ENCODE measurements around the gene BRWD1.
A peak's percentile ranks its signal among the peaks of the same experiment; 100 is the strongest.
"Not testable (repeated sequence)": the region's sequence is repeated elsewhere in the genome, so short reads cannot be mapped to it uniquely, and the experiment has no call there.

Gene BRWD1

DNA sequence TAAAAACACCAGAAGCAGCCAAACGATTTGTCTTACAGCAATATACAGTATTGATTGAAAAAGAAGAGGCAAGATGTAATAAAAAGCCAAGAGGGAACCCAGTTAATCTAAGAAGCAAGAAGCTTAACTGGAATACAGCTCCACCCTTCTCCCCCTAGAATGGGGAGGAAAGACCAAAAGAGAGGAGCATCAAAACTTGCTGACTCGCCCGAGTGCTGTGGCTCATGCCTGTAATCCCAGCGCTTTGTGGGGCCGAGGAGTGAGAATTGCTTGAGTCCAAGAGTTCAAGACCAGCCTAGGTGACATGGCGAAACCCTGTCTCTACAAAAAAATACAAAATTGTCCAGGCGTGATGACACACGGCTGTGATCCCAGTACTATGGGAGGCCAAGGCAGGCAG is 32.2 kb downstream of the BRWD1 start:
- no peak for DNase-seq

DNA sequence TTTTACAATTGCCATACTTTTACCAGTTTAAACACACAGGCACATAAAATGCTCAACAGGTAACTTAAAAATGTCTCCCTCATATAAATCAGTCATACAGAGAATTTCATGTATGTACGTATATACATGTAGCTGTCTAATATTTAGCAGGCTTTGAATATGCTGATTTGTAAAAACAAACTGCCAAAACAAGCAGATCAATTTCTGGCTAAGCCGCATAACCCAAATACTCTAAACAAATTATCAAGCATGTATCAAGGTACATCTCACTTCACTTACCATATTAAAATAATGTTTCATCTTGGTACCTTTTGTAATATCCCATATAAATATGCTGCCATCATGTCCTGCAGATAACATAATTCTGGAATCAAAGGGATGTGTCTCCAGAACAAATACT is 43.8 kb downstream of the BRWD1 start:
- no peak for DNase-seq

DNA sequence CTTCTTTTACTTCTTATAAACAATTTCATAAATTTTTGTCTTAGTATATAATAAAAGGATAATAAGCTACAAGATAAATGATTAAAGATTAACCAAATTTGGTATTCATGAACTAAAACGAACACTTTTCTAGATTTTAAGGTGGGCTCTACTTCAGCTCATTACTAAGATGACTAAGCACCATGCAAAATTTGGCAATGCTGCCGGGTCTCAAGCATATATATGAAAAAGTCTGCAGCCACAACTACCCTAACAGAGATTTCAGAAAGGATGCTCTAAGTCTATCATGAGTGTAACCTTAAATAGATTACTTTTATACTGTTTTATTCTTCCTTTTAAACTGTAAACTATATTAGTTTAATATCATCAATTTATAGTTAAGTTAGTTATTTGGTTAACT is 47.8 kb downstream of the BRWD1 start:
- no peak for DNase-seq

DNA sequence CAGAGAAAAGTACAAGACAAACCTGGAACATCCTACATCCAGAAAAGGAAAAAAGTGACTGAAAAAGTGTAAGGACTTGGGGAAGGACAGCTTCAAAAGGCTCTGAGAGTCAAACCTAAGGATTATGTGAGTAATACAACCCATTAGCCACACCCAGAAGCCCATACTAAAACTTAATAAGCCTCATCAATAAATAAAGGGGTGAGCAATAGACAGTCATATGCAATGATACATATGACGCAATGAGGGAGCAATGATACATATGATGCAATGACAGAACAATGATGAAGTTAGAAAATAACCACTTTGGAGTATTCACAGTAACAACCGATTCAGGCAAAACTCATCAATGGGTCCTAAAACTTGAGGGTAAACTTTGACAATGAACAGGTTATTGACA is 50.1 kb downstream of the BRWD1 start:
- no peak for DNase-seq

DNA sequence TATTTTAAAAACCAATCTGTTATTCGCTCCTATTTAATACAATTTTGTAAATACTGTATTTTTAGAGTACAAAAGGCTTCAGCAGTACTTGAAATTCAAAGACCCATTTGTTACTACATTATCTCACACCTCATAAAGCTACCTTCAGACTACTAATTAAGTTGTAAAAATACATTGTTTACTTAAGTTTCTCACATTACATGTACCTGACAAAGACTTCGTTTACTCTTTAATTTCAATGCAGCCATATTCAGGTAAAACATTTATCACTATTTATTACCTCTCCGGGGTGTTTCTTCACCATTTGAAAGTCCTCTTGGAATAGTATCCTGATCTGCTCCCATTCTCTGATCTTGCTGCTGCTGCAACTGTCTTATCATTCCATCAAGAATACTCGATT is 55.2 kb downstream of the BRWD1 start:
- DNase-seq: no peak

DNA sequence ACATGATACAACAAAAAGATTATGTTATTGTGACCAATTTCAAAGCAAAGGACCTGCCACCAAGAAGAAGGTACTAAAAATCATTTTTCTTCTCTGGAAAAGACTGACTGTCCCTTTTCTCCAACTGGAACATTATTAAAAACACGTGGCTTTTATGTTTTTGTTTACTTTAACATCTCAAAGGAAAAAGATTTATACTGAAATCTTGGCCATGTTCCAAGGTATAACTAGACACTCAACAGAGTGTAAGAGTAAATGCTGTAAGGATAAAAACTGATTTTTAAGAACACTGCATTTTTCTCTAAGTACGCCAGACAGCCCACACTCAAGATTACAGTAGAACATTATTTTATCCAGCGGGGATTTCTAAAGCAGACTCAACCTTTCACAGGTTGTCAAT is 62.1 kb downstream of the BRWD1 start:
- DNase-seq: no peak

DNA sequence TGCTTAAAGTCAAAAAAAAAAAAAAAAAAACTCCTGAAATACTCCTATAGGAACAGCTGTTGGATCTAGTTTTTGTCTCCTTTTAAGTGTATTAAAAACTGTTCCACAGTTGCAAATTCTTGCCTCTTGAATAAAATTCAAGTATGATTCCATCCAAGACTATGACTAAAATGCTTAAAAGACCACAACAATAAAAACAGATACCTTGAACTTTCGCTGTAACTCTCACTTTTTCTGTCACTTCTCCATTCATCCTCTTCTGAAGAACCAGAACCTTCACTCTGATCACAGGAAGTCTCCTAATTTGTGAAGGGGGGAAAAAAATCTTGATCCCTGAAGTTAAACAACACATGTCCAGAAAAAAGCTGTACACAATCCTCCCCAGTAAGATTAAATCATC is 75.2 kb downstream of the BRWD1 start:
- no peak for DNase-seq

DNA sequence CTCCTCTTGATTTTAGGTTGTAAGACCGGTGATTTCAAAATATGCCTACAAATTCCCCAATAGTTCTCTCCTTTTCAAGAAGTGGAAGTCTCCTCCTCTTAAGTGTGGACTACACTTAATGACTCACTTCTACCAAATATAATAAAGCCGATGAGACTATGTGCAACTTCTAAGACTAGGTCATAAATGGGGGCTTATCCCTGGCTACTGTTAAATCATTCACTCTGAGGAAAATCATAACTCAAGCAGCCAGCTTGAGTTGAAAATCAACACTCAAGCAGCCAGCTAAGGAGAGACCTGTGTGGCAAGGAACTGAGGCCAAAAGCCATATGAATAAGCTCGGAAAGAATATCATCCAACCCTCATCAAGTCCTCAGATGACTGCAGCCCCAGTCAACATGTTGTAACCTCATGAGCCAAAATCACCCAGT is 80.6 kb downstream of the BRWD1 start:
- no peak for DNase-seq

DNA sequence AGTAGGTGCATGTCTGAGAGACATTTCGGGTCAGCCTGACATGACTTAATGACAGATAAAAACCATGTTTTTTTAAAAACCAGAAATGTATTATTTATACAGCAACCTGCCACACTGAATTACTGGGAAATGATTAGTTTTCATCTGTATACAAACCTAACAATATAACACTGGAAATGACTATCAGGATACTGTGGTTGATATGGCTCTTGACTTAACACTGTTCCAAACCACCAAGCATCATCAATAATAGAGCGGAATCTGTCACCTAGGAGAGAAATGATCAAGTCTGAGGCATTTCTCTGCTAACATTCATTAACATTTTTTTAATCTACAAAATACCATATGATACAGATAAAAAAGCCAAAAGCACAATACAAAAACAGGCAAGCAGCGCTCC is 88.5 kb downstream of the BRWD1 start:
- DNase-seq: no peak

DNA sequence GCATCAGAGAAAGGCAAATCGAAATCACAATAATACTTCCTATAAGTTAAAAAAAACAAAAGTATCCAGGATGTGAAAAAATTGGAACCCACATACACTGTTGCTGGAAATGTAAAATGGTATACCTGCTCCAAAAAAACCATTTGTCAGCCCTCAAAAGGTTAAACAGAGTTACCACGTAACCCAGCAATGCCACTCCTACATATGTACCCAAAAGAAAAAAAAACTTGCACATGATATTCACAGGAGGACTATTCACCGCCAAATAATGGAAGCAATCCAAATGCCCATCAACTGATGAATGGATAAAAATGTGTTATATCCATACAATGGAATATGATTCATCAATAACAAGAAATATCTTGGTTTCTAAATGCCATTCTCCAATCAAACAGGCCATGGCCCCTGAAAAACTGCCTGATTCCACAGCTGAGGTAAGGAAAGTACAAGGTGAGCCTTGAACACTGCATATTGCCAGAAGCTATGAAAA is 91.4 kb downstream of the BRWD1 start:
- DNase-seq: no peak

DNA sequence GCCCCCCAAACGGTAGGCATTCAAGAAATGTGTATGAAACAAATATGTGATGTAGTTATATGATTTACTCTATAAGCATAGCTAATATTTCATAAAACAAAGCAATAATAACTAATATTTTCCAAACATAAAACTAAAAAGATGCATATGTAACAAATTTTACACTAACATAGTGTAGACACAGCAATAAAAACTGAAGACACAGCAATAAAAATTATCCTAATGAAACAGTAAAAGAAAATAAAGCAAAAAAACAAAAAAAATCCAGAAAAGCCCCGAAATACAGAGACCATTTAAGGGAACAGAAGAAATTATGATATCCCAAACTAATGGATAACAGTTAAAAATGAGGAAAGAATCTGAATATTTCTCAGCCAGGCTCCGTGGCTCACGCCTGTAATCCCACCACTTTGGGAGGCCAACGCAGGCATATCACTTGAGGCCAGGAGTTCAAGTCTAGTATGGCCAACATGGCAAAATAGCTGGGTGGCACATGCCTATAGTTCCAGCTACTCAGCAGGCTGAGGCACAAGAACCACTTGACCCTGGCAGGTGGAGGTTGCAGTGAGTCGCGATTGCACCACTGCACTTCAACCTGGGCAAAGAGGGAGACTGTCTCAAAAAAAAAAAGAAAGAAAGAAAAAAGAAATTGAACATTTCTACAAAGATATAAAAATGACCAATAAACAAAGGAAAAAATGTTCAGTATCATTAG is 92.0 kb downstream of the BRWD1 start:
- no peak for DNase-seq

DNA sequence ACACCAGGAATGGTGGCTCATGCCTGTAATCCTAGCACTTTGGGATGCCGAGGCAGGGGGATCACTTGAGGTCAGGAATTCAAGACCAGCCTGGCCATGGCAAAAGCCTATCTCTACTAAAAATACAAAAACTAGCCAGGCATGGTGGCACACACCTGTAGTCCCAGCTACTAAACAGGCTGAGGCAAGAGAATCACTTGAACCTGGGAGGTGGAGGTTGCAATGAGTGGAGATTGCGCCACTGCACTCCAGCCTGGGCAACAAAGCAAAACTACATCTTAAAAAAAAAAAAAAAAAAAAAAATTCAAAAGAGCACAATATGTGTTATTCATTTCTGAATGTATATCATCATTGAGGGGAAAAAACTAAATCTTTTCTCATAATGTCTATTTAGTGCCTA is 92.6 kb downstream of the BRWD1 start:
- DNase-seq: not testable (repeated sequence)

DNA sequence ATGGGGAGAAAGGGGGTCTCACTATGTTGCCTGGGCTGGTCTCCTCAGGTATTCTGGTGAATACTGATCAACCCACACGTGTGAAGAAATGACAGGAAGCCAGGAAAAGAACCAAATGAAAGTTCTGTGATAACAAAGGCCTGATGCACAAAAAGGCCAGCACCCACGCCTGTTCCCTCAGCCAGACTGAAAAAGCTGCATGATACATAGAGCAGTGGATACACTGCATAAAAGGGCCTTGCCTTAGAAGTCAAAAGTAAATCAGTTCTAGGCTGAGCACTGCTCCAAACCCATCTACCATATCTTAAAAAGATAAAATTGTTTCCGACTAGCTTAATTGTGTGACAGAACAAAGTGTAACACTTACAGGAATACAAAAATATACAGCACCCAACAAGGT is 93.3 kb downstream of the BRWD1 start:
- peak in 1 of 2 donors; percentile 9 for DNase-seq

DNA sequence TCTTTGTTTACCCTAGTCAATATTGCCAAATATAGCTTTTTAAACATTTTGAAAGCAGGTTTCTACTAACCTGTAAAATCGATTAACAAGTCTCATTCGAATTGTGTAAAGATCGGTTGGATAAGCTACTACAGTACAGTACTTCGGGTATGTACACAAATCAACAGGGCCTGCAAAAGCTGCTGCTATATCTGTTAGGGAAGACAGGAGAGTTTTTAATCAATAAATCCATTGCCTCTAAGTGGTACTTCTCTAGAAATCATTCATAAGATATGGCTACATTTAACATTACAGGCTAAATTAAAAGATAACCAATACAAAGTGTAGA is 95.4 kb downstream of the BRWD1 start:
- no peak for DNase-seq

DNA sequence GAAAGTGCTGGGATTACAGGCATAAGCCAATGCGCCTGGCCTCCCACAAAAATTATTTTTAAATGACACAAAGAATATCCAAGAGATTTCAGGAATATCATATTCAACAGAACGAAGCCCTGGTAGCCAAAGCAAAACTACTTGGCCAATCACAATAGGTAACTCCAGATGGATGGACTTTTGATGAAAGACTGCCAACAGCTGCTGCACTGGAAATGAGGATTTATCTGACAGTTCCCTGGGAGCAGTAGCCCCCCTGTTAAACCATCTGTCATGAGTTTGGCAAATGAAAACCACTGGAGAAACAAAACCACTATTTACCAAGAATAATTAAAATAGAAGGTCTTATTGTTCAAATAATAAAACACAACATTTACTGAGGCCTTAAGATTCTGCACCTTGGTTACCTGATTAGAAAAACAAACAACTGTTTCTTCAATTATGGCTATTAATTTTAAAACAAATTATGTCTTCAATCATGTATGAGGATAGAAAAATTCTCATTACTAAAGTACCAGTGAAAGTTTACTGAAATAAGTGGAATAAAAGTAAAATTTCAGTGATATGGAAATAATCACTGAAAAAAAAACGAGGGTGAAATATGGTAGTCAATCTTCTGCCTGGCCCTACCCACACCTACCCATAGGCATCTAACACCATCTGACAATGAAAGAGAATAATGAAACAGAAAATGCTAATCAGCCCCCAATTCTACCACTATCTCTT is 95.9 kb downstream of the BRWD1 start:
- no peak for DNase-seq

DNA sequence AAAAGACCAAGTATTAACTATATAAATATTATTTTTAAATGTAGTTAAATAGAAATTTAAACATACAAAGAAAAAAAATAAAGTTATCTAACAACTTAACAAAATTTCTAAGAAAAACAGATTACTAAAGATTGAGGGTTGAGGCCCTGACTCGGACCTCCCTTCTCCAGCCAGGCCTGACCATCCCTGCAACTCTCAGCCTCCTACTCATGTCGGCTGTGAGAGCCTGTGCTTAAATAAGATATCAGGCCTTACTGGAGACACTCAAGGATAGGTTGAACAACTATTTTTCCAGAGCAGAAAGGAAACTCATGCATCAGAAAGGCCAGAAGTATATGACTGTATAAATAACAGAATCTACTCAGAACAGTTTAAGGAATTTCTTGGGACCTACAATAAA is 97.1 kb downstream of the BRWD1 start:
- no peak for DNase-seq

DNA sequence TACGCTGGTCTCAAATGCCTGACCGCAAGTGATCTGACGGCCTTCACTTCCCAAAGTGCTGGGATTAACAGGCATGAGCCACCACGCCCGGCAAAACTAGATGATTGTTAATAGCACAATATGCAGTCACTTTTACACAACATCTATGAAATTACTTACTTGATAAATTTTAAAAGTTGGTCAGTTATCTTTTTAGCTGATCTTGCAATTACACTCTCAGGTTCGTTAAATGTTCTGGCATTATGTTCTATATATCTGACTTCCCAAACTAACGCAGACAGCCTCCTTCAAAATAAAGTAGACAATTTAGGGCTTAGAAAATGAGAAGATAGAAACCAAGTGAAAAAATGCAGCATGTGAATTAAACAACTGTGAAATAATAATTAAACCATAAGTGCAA is 98.4 kb downstream of the BRWD1 start:
- DNase-seq: no peak

DNA sequence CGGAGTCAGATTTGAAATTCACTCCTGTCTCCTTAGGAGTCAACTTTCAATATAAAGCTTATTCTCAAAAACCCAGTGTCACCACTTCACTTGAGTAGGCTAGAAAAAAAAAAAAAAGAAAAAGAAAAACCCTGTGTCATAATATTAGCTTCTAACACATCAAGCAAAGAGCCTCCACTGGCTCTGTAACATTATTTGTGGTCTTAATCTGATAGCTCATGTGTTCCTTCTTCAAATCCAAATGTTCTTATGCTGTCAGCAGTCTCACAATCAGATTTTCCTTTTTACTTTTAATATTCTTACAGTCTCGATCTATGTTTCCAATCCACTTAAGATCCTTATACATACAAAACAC is 104.1 kb downstream of the BRWD1 start:
- no peak for DNase-seq

DNA sequence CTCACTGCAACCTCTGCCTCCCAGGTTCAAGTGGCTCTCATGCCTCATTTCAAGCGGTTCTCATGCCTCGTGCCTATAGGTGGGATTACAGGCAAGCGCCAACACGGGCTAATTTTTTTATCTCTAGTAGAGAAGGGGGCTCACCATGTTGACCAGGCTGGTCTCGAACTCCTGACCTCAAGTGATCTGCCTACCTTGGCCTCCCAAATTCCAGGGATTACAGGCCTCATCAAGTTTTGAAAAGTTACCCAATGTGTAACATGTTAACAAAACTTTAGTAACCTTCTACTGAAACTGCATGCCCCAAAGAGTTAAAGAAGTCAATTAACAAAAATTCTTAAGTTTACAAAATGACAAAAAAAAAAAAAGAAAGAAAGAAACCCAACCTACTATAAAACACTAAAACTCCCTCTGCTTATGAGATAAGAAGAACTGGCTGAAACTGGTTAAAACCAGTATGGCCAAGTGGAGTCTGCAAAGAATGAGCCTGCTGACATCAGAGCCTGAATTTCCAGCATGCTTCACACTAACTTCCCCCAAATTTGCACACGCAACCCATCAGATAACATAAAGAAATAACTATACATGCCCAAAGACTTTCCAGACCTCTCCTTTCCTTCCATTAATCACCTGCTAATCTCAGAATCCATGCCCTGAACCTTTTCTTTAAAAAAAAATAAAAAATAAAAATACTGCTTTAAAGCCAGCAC is 104.7 kb downstream of the BRWD1 start:
- no peak for DNase-seq

DNA sequence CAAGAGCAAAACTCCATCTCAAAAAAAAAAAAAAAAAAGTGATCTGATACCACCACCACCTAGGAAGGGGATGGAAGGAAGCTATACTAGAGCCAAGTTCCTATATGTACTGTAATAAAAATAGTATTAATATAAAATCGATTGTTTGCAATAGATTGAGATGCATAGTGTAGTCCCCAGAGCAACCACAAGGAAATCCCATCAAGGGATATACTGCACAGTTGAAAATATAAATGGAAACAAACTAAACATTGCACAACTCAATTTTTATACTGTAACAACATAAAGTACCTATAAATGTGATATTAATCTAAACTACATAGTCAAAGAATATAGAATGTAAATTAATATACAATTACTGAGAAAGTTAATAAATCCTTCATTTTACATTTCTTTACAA is 109.3 kb downstream of the BRWD1 start:
- DNase-seq: no peak

DNA sequence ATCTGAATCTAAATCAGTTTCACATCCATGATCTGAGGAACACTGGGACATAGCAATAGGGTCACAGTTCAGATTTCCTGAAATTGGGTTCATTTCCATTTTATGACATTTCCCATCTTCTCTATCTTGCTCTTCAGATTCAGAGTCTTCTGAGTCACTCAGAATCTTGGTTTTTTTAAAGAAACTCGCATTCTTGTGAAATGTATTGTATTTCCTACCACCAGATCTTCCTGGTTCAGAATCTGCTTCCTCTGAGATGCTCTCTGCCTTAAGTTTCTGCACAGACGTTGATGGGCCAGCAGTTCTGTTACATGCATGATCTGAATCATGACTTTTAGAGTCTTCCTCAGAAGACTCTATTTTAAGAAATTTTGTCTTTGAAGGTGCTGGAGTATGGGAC is 114.6 kb downstream of the BRWD1 start:
- DNase-seq: no peak

DNA sequence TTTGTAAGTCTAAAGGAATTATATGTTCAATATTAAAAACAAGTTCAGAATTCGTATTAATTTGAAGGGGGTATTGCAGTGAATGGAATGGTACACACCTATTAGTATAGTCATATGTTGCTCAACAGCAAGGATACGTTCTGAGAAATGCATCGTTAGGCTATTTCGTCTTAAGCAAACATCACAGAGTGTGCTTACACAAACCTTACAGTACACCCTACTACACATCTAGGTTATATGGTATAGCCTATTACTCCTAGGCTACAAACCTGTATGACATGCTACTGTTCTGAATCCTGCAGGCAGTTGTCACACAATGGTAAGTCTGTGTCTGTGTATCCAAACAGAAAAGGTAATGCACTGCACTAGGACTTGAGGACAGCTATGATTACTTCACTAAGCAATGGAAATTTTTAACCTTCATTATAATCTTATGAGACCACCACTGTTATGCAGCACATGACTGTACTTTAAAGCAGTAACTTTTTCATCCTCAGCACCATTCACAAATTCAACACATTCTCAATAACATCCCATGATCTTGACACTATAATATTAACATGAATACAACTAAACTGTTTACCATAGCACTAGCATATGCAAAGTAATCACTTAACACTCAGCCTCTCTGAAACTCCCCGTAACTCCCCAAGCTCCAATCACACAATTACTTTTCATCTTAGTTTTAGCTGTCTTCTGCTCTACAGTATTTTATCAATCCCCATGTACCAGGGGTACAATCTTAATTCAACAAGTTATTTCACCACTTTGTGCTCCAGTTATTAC is 115.8 kb downstream of the BRWD1 start:
- DNase-seq: no peak

DNA sequence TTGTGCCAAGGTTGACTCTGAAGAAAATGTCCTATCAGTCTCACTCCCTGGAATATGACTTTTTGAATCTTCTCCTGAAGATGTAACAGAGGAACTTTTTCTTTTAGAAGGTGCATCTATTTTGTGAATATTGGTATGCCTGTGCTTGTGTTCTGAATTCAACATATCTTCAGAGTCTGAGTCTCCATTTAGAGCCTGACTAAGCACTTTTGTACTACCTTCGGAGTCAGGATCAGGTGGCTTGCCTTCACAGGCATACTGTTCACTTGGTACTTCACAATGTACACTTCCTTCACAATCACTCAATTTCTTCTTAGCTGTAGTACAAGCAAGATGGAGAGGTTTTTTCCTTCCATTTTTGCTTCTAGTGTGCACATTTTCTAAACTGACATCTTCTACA is 116.6 kb downstream of the BRWD1 start:
- DNase-seq: no peak
